Prostate gland (tissue), 2 donors: Measurements from ENCODE around the gene ARMC3.

ENCODE experiments used
- CTCF ChIP-seq, 4 experiments: fragments of 200-600 bp in 2 of 4; fragments of 450-650 bp in 2 of 4; sonication (generic) in 2 of 4; IDR thresholded peaks; 1 replicate in 3 of 4; 2 replicates in 1 of 4; pipeline ENCODE4 v1.5.1; 2016 to 2019; ENCODE audit warnings: antibody characterized with exemption in 4 of 4, mild to moderate bottlenecking in 2 of 4, moderate library complexity in 2 of 4
- POLR2A ChIP-seq: fragments of 450-650 bp; IDR thresholded peaks from one replicate; pipeline ENCODE4 v1.6.1; 2016; ENCODE audit warnings: antibody characterized with exemption, mild to moderate bottlenecking
- POLR2AphosphoS5 ChIP-seq: sonication (generic); formaldehyde crosslinking; IDR thresholded peaks from one replicate; pipeline ENCODE4 v1.6.1; 2017; ENCODE audit warnings: antibody characterized with exemption

GRCh38 chr10:22934726-22935125 lies 6.9 kb downstream of the ARMC3 start:
- TF ChIP-seq CTCF (IDR thresholded peaks at IDR 0.05) (no peak), POLR2A (no peak), POLR2AphosphoS5 (no peak)
